Cardiac septum (tissue), 1 donor: ENCODE results near the gene MAPK13. TPM values are rescaled to one million over a fixed set of nuclear protein-coding genes. Genes with fewer than 3 reads are reported as not detected.
"Not testable (repeated sequence)": the region's sequence is repeated elsewhere in the genome, so short reads cannot be mapped to it uniquely, and the experiment has no call there.

Source experiments
- DNase-seq: peaks from one replicate; pipeline ENCODE4 v3.0.0-alpha.2; 2020; ENCODE audit warnings: low spot score
- intact Hi-C: fragments of 100-400 bp; cut with DNase I; formaldehyde crosslinking; loops from one replicate; pipeline ENCODE4 v1.14.0; 2022
- total RNA-seq: library from RNA; stranded (reverse); fragmentation: NEBNext Ultra II Directional; extraction: Animal tissue kit (Norgen Biotek cat#: 25700); gene quantifications from one replicate; pipeline ENCODE4 v1.2.1, GENCODE V29; 2021
- donor health status: DM: no; HTN: no; CAD: no.

Gene MAPK13
- total RNA-seq, 1 donor from 2014 or later, result 1.6 TPM

GRCh38 chr6:36113703-36114102, 16.6 kb upstream of the MAPK13 start:
- intact Hi-C loops, result no loop called here
- no peak for DNase-seq

DNA sequence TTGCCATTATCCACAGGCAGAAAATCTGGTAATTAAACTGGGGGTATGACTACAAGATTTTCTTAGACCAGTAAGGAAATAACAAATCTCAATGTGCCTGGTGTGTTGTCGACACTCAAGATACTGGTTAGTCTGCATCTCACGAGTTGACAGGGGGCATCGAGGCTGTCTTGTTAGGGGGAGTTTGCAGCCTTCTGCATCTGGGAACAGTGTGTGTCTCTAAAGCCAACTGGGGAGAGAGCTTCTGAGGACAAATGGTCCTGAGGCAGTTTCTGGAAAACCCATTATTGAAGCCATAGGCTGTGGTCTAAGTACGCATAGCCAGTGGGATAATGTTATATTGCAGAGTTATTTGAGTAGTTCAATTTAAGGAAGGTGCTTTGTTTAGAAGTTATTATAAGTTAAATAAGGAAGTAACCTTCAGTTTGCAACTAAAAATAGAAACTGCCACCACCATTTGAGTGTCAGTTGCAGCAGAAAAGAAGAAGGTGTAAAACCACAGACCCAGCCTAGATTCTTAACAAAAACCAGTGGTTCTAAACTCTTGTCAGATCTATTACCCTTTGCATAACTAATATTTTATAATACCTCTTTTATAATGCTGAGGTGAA, 15.4 kb upstream of the MAPK13 start:
- intact Hi-C loops, result no loop called here
- DNase-seq, result no peak

DNA sequence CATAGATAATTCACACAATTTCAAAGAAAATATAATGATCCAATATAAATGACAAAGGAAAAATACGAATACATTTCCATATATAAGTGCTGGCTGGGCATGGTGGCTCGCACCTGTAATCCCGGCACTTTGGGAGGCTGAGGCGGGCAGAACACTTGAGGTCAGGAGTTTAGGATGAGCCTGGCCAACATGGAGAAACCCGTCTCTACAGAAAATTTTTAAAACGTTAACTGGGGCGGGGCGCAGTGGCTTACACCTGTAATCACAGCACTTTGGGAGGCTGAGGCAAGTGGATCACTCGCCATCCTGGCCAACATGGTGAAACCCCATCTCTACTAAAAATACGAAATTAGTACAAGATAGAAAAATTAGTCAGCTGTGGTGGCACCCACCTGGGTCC, 14.9 kb upstream of the MAPK13 start:
- no peak for DNase-seq
- intact Hi-C loops, result no loop called here

DNA sequence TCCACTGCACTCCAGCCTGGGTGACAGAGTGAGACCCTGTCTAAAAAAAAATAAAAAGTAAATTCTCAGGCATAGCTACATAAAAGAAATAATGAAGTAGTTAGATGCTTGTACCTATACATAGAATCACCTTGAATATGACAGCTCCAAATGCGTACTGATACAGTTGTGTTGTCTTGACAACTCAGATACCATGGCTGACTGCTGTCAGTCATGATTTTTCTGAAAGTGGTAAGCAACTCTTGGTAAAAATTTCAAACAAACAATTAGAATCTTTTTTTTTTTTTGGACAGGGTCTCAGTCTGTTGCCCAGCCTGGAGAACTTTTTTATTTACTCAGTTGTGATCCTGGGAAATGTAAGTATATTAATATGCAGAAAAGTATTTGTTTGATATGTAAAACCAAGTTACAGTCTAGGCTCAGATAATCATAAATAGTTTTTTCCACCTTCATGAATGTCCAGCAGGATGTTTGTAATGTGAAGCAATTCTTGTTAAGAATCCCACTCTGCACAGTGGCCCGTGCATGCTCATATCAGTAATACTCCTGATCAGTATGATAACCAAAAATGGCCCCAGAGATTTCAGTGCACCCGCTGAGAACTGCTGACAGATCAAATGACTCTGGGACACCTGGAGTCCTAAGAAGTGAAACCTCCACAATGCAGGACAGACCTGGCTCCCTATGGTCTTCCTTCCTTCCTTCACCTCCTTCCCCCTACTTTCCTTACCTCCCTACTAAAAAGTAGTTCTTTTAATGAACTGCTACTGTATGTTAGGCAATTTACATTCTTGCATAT, 14.0 kb upstream of the MAPK13 start:
- intact Hi-C loops, result no loop called here
- no peak for DNase-seq

- no peak for DNase-seq
- intact Hi-C loops, result no loop called here
These were observed 13.4 kb upstream of the MAPK13 start for GRCh38 chr6:36116943-36117342.

DNA sequence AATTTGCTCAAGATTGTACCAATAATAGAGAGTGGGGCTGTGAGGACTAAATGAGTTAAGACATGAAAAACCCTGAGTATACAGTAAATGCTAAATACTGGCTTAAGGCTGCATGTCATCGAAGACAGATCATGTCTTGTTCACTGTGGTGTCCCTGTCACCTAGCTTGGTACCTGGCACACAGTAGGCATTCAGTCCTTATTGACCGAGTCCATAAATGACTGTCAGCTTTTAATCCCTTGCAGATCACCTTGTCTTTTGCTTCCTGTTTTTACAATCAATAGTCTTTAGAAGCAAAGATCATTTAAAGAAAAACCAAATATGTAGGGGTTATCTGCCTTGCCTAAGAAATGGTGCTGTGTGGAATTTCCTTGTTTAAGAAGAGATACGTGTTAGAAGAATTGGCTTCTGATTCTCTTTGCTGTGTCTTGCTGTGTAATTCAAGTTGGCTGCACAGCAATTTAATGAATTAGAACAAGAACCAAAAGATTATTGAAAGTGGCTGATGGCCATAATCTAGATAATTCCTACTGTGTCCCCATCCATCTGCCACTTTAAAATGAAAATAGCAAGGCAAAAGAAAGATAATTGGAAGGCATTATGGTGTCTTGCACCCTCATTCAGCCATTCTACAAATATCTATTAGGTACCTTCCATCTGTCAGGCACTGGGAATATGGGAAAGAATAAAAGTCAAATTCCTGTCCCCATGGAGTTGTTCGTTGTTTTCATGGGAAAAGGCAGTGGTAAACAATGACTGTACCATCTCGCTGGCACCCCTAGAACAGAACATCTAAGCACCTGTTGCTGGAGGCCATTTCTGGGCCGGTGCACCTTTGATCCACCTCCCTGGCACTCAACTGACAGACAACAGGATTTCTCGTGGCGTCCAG, 12.4 kb upstream of the MAPK13 start:
- no peak for DNase-seq

DNA sequence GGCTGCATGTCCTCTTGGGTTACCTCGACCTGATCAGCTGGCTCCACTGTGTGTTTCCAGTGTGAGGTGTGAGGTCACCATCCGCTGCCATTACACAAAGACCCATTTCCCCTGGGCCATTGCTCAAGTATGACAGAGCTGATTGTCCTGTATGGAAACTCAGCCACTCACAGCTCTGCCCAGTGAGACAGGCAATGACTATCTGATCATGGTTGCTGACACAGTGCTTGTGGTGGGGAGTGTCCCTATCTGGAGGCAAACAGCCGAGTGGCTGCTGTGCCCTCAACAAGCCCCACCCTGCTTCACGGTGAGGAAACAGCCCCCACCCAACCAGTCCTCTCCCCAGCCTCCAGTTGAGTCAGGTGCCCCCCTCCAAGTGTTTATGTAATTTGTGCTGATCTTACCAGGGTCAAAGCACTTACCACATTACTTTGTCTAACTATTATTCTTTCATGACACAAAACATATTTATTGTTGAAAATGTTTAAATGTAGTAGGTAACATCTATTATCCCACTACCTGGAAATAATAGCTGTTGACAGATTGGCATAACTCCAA, 11.7 kb upstream of the MAPK13 start:
- DNase-seq, result peak; percentile 84

More for the DNA sequence above, 12.4 kb upstream of the MAPK13 start:
- intact Hi-C loops, result no loop called here

DNA sequence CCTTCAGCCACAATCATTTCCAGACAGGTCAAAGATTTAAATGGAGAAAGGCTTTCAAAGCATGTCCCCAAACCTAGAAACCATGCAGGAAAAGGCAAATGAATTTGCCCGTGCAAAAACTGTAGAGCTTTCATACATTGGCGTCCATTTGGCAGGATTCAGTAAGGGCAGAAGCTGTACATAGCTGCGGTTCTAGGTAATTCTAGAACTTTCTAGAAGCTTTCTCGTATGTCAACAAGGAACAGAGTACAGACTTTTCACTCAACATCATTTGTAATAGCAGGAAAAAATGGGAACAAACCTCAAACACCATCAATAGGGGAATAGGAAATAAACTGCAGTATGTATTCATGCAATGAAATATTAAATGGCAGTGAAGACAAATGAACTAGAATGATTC, 11.1 kb upstream of the MAPK13 start:
- intact Hi-C loops, result no loop called here
- no peak for DNase-seq

More for the DNA sequence above, 11.7 kb upstream of the MAPK13 start:
- intact Hi-C loops, result no loop called here

DNA sequence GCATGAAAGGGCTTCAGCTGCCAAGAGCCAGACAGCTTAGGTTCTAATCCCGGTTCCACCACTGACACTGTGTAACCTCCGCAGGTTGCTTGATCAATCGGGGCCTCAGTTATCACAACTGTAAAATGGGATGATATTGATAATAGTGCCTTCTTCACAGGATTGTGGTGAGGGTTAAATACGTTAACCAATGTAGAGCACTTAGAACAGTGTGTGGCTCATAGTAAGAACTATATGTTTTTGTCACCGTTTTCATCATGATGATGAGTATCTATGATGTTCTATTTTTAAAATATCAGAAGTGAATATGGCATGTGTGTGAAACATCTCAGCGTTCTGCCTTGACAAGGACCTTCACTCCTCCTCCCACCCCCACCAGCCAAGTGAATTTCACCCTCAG, 10.3 kb upstream of the MAPK13 start:
- no peak for DNase-seq
- intact Hi-C loops, result loop anchor here (5.0 kb wide), 2 partner anchors 77 to 237 kb away; partner anchors contain the start of gene BRPF3

GRCh38 chr6:36120539-36120938, 9.8 kb upstream of the MAPK13 start:
- DNase-seq, result no peak
- intact Hi-C loops, result loop anchor here (5.0 kb wide), 2 partner anchors 77 to 237 kb away; partner anchors contain the start of gene BRPF3

GRCh38 chr6:36120979-36121786, 9.1 kb upstream of the MAPK13 start:
- no peak for DNase-seq
- intact Hi-C loops, result loop anchor here (5.0 kb wide), 2 partner anchors 76 to 236 kb away; partner anchors contain the start of gene BRPF3

GRCh38 chr6:36121787-36122494, 8.4 kb upstream of the MAPK13 start:
- DNase-seq, result no peak
- intact Hi-C loops, result loop anchor here (5.0 kb wide), 2 partner anchors 75 to 235 kb away; partner anchors contain the start of gene BRPF3

DNA sequence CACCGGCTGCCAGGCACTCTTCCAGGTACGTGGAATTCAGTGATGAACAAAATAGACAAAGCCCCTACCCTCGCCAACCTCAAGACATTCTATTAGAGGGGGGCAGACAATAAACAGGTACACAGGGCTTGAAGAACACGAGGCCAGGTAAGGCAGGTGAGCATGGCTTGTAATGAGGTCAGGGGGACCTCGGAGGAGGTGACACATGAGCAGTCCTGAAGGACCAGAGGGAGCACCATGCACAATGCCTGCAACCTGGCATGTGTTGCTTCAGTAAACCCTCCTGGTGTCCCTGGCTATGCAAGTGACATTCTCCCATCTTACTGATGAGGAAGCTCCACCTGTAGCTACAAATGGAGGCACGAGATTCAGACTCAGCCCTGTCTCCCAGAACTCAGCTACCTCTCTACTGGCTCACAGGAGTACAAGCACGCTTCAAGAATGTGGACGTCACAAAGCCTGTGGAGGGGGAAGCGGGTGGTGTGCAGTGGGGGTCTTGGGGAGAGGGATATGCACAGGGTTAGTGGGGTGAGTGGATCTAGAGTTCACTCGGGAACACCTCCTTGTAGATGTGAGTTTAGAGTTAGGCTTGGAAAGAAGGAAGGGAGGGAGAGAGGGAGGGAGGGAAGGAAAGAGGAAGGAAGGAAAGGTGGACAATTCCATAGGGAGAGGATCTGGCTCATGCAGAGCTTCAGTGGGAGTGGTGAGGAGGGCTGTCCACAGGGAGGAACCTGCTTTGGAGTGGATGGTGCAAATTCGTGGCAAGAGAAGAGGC, 7.6 kb upstream of the MAPK13 start:
- intact Hi-C loops, result loop anchor here (5.0 kb wide), 2 partner anchors 75 to 235 kb away; partner anchors contain the start of gene BRPF3
- DNase-seq, result no peak

GRCh38 chr6:36123270-36124139, 6.8 kb upstream of the MAPK13 start:
- DNase-seq, result peak; percentile 92
- intact Hi-C loops, result loop anchor here (5.0 kb wide), 2 partner anchors 74 to 234 kb away; partner anchors contain the start of gene BRPF3

DNA sequence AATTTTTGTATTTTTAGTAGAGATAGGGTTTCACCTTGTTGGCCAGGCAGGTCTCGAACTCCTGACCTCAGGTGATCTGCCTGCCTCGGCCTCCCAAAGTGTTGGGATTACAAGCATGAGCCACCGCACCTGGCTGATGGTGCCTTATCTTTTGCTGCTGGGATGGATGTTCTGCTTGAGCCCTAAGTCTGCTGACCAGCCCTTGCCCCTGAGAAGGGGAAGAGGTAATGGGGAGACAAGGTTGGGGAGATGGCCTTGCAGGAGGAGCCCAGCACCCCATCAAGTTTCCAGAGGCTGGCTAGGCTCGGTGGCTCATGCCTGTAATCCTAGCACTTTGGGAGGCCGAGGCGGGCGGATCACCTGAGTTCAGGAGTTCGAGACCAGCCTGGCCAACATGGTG, 6.0 kb upstream of the MAPK13 start:
- intact Hi-C loops, result loop anchor here (5.0 kb wide), 2 partner anchors 73 to 233 kb away; partner anchors contain the start of gene BRPF3

DNA sequence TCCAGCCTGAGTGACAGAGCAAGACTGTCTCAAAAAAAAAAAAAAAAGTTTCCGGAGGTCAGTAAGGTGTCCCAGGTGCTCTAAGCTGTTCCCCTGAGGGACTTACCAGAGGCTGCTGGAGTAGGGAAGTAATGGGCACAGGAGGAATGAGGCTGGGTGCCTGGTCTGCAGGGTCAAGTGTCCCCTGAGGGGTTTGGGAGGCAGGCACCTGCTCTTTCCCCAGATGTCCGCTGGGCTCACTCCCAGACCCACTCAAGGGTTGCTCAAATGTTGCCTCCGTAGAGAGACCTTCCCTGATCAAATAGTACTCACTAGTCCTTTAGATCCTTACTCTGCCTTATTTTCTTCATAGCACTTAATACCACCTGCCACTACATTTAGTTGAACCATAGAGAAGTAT, 5.4 kb upstream of the MAPK13 start:
- no peak for DNase-seq
- intact Hi-C loops, result loop anchor here (5.0 kb wide), 2 partner anchors 72 to 232 kb away; partner anchors contain the start of gene BRPF3

More for the DNA sequence above, 6.0 kb upstream of the MAPK13 start:
- not testable (repeated sequence) for DNase-seq
